AG10803 (cell line): ENCODE data around the gene DYNC1H1.

Experiments used
- DNase-seq: peaks from one replicate; pipeline ENCODE4 v3.0.0; 2010; ENCODE audit warnings: low read depth
- H3K4me3 ChIP-seq: 2 replicates; pipeline ENCODE4 v1.5.1; 2011; ENCODE audit warnings: mild to moderate bottlenecking, low read length, control low read depth
- CTCF ChIP-seq: conservative IDR thresholded peaks from 2 replicates; pipeline ENCODE4 v1.5.1; 2011; ENCODE audit warnings: mild to moderate bottlenecking, low read length, control low read depth, inconsistent platforms

The DYNC1H1 gene

GRCh38 chr14:101997429-101998336, 33.3 kb downstream of the DYNC1H1 start:
- no peak overlapping the region for H3K4me3 ChIP-seq
- TF ChIP-seq CTCF: no peak
- DNase-seq: no peak

DNA sequence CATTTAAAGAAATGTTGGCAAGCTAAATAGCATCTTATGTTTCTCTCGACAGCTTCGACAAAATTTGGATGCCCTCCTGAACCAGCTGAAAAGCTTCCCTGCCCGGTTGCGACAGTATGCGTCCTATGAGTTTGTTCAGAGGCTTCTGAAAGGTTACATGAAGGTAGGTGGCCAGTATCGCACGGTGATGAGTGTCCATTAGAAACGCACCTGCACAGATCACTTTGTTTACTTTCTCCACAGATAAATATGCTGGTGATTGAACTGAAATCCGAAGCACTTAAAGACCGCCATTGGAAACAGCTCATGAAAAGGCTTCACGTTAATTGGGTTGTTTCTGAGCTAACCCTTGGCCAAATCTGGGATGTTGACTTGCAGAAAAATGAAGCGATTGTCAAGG, 36.5 kb downstream of the DYNC1H1 start:
- TF ChIP-seq CTCF: no peak
- H3K4me3 ChIP-seq: no peak overlapping the region
- no peak for DNase-seq

- no peak for TF ChIP-seq CTCF
- no peak for DNase-seq
These were observed 41.0 kb downstream of the DYNC1H1 start for GRCh38 chr14:102005336-102005735.

GRCh38 chr14:102007916-102008418, 43.6 kb downstream of the DYNC1H1 start:
- no peak for DNase-seq
- no peak for TF ChIP-seq CTCF
- no peak overlapping the region for H3K4me3 ChIP-seq

More at GRCh38 chr14:102005336-102005735, 41.0 kb downstream of the DYNC1H1 start:
- no peak overlapping the region for H3K4me3 ChIP-seq

DNA sequence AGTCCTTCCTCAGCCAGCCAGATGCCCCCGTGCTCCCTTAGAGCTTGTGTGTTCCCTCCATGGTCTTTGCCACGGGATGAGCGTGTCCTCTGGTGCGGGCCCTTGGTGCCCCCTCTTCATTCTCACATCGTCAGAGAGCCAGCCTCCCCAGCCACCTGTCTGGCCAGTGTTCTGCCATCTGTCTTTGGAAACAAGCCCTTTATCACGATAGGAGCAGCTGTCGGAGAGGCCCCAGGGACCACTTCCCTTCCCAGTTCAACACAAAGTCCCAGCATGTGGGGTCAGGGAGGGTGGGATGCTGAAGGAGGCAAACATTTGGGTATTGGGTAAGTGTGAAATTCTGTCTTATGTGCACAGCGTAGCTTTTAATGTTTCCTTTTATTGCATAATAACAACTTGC, 44.5 kb downstream of the DYNC1H1 start:
- no peak for TF ChIP-seq CTCF
- DNase-seq: no peak
- no peak overlapping the region for H3K4me3 ChIP-seq

- no peak for TF ChIP-seq CTCF
- DNase-seq: no peak
- no peak overlapping the region for H3K4me3 ChIP-seq
These were observed 47.3 kb downstream of the DYNC1H1 start for GRCh38 chr14:102011631-102012030.

- H3K4me3 ChIP-seq: no peak overlapping the region
- no peak for TF ChIP-seq CTCF
- DNase-seq: no peak
These were observed 48.0 kb downstream of the DYNC1H1 start for GRCh38 chr14:102012336-102012735.
